ENCODE data around the gene CDH22.
A peak's percentile ranks its signal among the peaks of the same experiment; 100 is the strongest.

Gene CDH22

GRCh38 chr20:46160661-46161060, 147.6 kb downstream of the CDH22 start:
- DNase-seq: no peak

GRCh38 chr20:46159101-46159897, 149.0 kb downstream of the CDH22 start:
- no peak for DNase-seq

GRCh38 chr20:46158476-46158987, 149.8 kb downstream of the CDH22 start:
- DNase-seq: no peak

GRCh38 chr20:46157625-46158024, 150.7 kb downstream of the CDH22 start:
- no peak for DNase-seq

- DNase-seq: no peak
Observed at GRCh38 chr20:46157076-46157592, 151.2 kb downstream of the CDH22 start.

GRCh38 chr20:46156065-46156464, 152.2 kb downstream of the CDH22 start:
- no peak for DNase-seq

- no peak for DNase-seq
Observed at GRCh38 chr20:46154796-46155195, 153.5 kb downstream of the CDH22 start.

- no peak for DNase-seq
Observed at GRCh38 chr20:46154305-46154704, 154.0 kb downstream of the CDH22 start.

- DNase-seq: no peak
Observed at GRCh38 chr20:46152824-46153586, 155.3 kb downstream of the CDH22 start.

GRCh38 chr20:46151936-46152335, 156.4 kb downstream of the CDH22 start:
- DNase-seq: no peak

GRCh38 chr20:46150943-46151342, 157.4 kb downstream of the CDH22 start:
- no peak for DNase-seq

- DNase-seq: no peak
Observed at GRCh38 chr20:46148313-46149208, 159.7 kb downstream of the CDH22 start.

GRCh38 chr20:46145713-46146112, 162.6 kb downstream of the CDH22 start:
- DNase-seq: no peak

GRCh38 chr20:46144432-46145025, 163.8 kb downstream of the CDH22 start:
- no peak for DNase-seq

- no peak for DNase-seq
Observed at GRCh38 chr20:46142124-46142523, 166.2 kb downstream of the CDH22 start.

GRCh38 chr20:46139908-46140482, 168.3 kb downstream of the CDH22 start:
- peak; percentile 32 for DNase-seq

GRCh38 chr20:46139266-46139889, 168.9 kb downstream of the CDH22 start:
- no peak for DNase-seq

- no peak for DNase-seq
Observed at GRCh38 chr20:46137816-46138215, 170.5 kb downstream of the CDH22 start.

- no peak for DNase-seq
Observed at GRCh38 chr20:46135856-46136633, 172.3 kb downstream of the CDH22 start.

GRCh38 chr20:46134716-46135115, 173.6 kb downstream of the CDH22 start:
- no peak for DNase-seq

Data from femur (tissue), 1 donor.